Measurements from ENCODE around the gene TP53. TPM values are rescaled to one million over a fixed set of nuclear protein-coding genes. Genes with fewer than 3 reads are reported as not detected.
"Not testable (repeated sequence)": the region's sequence is repeated elsewhere in the genome, so short reads cannot be mapped to it uniquely, and the experiment has no call there.

TP53 gene
- total RNA-seq, 1 experiment from 2014 or later = 181 TPM

DNA sequence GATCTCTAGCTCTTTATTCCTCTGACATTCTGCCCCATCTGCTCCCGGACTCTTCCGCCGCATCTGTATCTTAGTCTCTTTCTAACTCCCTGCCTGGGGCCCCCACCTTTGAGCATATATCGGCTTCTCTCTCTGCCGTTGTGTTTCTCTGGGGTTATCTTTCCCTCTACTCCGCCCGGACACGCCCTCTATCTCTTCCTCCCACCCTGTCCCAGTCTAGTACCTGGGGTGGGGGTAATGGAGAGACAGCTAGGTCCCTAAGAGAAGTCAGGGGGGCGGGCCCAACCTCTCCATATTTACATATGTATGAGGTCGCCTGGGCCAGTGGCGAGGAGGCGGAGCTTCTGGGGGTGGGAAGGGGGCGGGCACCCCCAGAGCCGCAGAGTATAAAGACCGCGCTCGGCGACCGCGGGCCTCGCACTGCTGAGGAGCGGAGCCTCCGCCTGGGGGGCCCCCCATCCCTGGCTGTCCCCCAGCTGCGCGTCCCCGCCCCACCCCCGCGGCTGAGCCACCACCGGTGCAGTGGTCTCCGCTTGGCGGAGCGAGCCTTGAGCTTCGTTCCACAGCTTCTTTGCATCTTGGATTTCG, 36.7 kb downstream of the TP53 start, which contains the start of gene ATP1B2:
Gene ATP1B2 (plus strand): TSS at position 418 of the 588 bp plus-strand sequence. CDS start 593 bp downstream, outside the sequence.
- ChIA-PET CTCF (interaction anchor here (0.6 to 1.1 kb wide), 7 partner anchors 18 to 210 kb away, joined by 3 to 7 read pairs (median 3); partner anchors contain the start of gene TP53), POLR2A (interaction anchor here (1.9 kb wide), 1 partner anchor 37 kb away, joined by 9 read pairs; the partner anchor contains the start of genes TP53 and WRAP53)
- H3K9me3 Mint-ChIP-seq (ENCODE audit: unreplicated experiment) = no peaks in the 10 kb centered on the region
- H3K4me3 Mint-ChIP-seq (ENCODE audit: unreplicated experiment) = peak within 1 kb of the TSS; percentile 71
- H3K4me1 Mint-ChIP-seq (ENCODE audit: insufficient read depth, unreplicated experiment) = peaks cover 15% of the 10 kb centered on the region
- peaks cover 58% of the 10 kb centered on the region for H3K27me3 Mint-ChIP-seq (ENCODE audit: insufficient read depth, unreplicated experiment)
- no TSS peak for BruUV-seq (replicated peaks)
- H3K36me3 Mint-ChIP-seq (ENCODE audit: insufficient read depth, unreplicated experiment) = peaks cover 5% of the 10 kb centered on the region
- DNase-seq (ENCODE audit: unreplicated experiment) = peak; percentile 46
- H3K27ac Mint-ChIP-seq (ENCODE audit: low read depth, unreplicated experiment) = no peak within 1 kb of the TSS
- intact Hi-C loops (cut with micrococcal nuclease) = no loop called here
- TF ChIP-seq, protein P1, sequence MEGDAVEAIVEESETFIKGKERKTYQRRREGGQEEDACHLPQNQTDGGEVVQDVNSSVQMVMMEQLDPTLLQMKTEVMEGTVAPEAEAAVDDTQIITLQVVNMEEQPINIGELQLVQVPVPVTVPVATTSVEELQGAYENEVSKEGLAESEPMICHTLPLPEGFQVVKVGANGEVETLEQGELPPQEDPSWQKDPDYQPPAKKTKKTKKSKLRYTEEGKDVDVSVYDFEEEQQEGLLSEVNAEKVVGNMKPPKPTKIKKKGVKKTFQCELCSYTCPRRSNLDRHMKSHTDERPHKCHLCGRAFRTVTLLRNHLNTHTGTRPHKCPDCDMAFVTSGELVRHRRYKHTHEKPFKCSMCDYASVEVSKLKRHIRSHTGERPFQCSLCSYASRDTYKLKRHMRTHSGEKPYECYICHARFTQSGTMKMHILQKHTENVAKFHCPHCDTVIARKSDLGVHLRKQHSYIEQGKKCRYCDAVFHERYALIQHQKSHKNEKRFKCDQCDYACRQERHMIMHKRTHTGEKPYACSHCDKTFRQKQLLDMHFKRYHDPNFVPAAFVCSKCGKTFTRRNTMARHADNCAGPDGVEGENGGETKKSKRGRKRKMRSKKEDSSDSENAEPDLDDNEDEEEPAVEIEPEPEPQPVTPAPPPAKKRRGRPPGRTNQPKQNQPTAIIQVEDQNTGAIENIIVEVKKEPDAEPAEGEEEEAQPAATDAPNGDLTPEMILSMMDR (IDR thresholded peaks at IDR 0.05; ENCODE audit: unreplicated experiment) = no peak

DNA sequence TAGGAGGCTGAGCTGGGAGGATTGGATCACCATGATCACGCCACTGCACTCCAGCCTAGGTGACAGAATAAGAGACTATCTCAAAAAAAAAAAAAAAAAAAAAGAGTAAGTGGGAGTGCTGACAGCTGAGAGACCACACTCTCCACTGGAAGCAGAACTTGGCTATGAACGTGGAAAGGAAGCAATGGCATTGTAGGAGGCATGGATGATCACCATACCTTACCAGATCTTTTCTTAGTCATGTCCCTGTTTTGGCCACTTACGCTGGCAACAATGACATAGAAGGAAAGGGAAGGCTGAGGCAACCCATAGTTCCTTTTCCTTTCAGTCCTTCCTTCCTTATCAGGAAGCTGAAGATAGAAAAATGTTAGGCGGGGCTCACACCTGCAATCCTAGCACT, 40.3 kb downstream of the TP53 start:
- Mint-ChIP-seq H3K27ac (ENCODE audit: low read depth, unreplicated experiment) (no peak overlapping the region), H3K36me3 (ENCODE audit: insufficient read depth, unreplicated experiment) (peaks cover 5% of the 10 kb centered on the region), H3K27me3 (ENCODE audit: insufficient read depth, unreplicated experiment) (peaks cover 25% of the 10 kb centered on the region), H3K4me1 (ENCODE audit: insufficient read depth, unreplicated experiment) (peaks cover 21% of the 10 kb centered on the region), H3K9me3 (ENCODE audit: unreplicated experiment) (no peaks in the 10 kb centered on the region), H3K4me3 (ENCODE audit: unreplicated experiment) (no peak overlapping the region)
- ChIA-PET POLR2A (no interaction called here), CTCF (interaction anchor here (1.1 to 1.9 kb wide), 2 partner anchors 11 to 15 kb away, joined by 4 to 11 read pairs; no protein-coding TSS in a partner anchor)
- BruUV-seq (replicated peaks) = no TSS peak
- TF ChIP-seq, protein P1 (IDR thresholded peaks at IDR 0.05; ENCODE audit: unreplicated experiment) = no peak
- intact Hi-C loops (cut with micrococcal nuclease) = no loop called here
- DNase-seq (ENCODE audit: unreplicated experiment) = no peak

DNA sequence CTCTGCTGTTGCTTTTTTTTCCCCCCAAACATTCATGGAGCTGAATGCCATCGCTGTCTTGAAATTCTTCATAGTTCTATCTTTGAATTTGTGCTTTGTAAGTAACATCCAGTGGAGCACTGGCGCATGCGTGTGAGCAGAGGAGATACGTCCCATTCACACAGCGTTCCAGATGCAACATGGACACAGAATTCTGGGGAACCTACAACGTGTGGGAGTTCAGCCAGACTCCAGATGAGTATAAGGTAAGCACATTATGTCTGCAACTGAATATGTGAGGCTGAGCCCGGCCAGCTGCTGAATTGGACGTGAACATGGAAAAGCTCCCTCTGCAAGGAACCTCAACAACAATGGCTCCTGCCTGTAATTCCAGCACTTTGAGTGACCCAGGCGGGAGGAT, 40.8 kb downstream of the TP53 start:
- peaks cover 19% of the 10 kb centered on the region for H3K27me3 Mint-ChIP-seq (ENCODE audit: insufficient read depth, unreplicated experiment)
- POLR2A ChIA-PET = no interaction called here

DNA sequence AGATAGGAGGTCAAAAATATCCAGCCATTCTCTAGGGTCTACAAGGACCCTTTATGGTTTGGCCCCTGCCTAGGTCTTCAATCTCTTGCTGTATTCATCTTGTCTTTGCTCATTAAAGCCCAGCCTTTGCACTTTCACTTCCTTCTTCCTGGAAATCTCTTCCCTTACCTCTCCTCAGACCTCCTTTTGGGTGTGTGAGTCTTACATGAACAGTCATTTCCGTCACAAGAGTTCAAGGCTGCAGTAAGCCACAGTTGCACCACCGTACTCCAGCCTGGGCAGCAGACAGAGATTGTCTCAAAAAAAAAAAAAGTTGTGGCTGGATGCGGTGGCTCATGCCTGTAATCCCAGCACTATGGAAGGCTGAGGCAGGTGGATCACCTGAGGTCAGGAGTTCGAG, 42.5 kb downstream of the TP53 start:
- CTCF ChIA-PET = interaction anchor here (0.6 to 0.8 kb wide), 2 partner anchors 15 to 80 kb away, joined by 3 to 5 read pairs; partner anchors contain the start of gene SHBG
- H3K27me3 Mint-ChIP-seq (ENCODE audit: insufficient read depth, unreplicated experiment) = peaks cover 3% of the 10 kb centered on the region
- no TSS peak for BruUV-seq (replicated peaks)
- H3K36me3 Mint-ChIP-seq (ENCODE audit: insufficient read depth, unreplicated experiment) = no peaks in the 10 kb centered on the region
- no peaks in the 10 kb centered on the region for H3K9me3 Mint-ChIP-seq (ENCODE audit: unreplicated experiment)
- H3K27ac Mint-ChIP-seq (ENCODE audit: low read depth, unreplicated experiment) = no peak overlapping the region
- no peak for DNase-seq (ENCODE audit: unreplicated experiment)
- peaks cover 7% of the 10 kb centered on the region for H3K4me1 Mint-ChIP-seq (ENCODE audit: insufficient read depth, unreplicated experiment)
- intact Hi-C loops (cut with micrococcal nuclease) = no loop called here
- H3K4me3 Mint-ChIP-seq (ENCODE audit: unreplicated experiment) = no peak overlapping the region
- TF ChIP-seq, protein P1 (IDR thresholded peaks at IDR 0.05; ENCODE audit: unreplicated experiment) = no peak
- POLR2A ChIA-PET = no interaction called here

More for the DNA sequence above, 40.8 kb downstream of the TP53 start:
- CTCF ChIA-PET = interaction anchor here (1.9 kb wide), 1 partner anchor 14 kb away, joined by 11 read pairs; no protein-coding TSS in a partner anchor
- intact Hi-C loops (cut with micrococcal nuclease) = no loop called here
- TF ChIP-seq, protein P1 (IDR thresholded peaks at IDR 0.05; ENCODE audit: unreplicated experiment) = no peak
- no TSS peak for BruUV-seq (replicated peaks)
- Mint-ChIP-seq H3K4me1 (ENCODE audit: insufficient read depth, unreplicated experiment) (peaks cover 21% of the 10 kb centered on the region), H3K4me3 (ENCODE audit: unreplicated experiment) (no peak overlapping the region), H3K27ac (ENCODE audit: low read depth, unreplicated experiment) (no peak overlapping the region), H3K36me3 (ENCODE audit: insufficient read depth, unreplicated experiment) (peaks cover 5% of the 10 kb centered on the region), H3K9me3 (ENCODE audit: unreplicated experiment) (no peaks in the 10 kb centered on the region)
- no peak for DNase-seq (ENCODE audit: unreplicated experiment)

DNA sequence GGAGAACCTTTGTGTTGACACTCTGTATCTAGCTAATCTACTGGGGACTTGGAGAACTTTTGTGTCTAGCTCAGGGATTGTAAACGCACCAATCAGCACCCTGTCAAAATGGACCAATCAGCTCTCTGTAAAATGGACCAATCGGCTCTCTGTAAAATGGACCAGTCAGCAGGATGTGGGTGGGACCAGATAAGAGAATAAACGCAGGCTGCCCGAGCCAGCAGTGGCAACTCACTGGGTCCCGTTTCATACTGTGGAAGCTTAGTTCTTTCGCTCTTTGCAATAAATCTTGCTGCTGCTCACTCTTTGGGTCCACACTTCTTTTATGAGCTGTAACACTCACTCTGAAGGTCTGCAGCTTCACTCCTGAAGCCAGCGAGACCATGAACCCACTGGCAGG, 45.7 kb downstream of the TP53 start:
- POLR2A ChIA-PET; DNase-seq (ENCODE audit: unreplicated experiment); intact Hi-C loops (cut with micrococcal nuclease); H3K27me3 Mint-ChIP-seq (ENCODE audit: insufficient read depth, unreplicated experiment); H3K36me3 Mint-ChIP-seq (ENCODE audit: insufficient read depth, unreplicated experiment); H3K27ac Mint-ChIP-seq (ENCODE audit: low read depth, unreplicated experiment); H3K9me3 Mint-ChIP-seq (ENCODE audit: unreplicated experiment); H3K4me1 Mint-ChIP-seq (ENCODE audit: insufficient read depth, unreplicated experiment); H3K4me3 Mint-ChIP-seq (ENCODE audit: unreplicated experiment); BruUV-seq (replicated peaks): not testable (repeated sequence)
- CTCF ChIA-PET = interaction anchor here (0.6 to 3.3 kb wide), 4 partner anchors 9 to 94 kb away, joined by 5 to 18 read pairs (median 6); partner anchors contain the start of genes TP53 and WRAP53

All from MCF 10A (cell line).